OCI-LY1 (cell line): Measurements from ENCODE around the gene DNAH14.

Experiments
- EZH2 ChIP-seq: fragments of 200-600 bp; sonication (generic), shearing (Covaris generic); IDR thresholded peaks from 2 replicates; pipeline ENCODE4 v1.8.0; 2017; ENCODE audit warnings: borderline replicate concordance, mixed run types, mild to moderate bottlenecking, antibody characterized with exemption, low read length, moderate library complexity, mixed read lengths
- TF ChIP-seq, protein P1 (sequence below): fragments of 200-600 bp; sonication (generic), shearing (Covaris generic); IDR thresholded peaks from 2 replicates; pipeline ENCODE4 v1.5.1; 2017; ENCODE audit warnings: mild to moderate bottlenecking, antibody characterized with exemption, low read length, moderate library complexity, mixed read lengths

DNA sequence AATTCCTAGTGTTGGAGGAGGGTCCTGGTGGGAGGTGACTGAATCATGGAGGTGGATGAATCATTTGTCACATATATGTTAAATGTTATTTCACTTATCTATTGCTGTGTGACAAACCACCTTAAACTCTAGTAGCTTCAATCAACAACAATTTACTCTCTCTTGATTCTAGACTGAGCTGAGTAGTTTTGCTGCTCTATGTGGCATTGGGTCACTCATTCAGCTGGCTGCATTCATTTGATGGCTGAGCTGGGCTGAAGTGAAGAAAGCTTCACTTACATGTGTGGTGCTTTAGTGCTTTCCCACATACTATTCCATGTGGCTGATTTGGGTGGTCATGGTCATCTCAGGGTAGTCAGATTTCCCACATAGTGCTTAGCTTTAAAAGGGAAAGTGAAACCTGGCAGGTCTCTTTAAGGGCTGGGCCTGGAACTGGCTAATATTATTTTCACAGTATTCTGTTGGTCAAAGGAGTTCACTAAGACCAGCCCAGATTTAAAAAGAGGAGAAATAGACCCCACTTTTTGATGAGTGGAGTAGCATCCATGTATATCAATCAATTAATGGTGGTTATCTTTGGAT, 10.5 kb downstream of the DNAH14 start:
- TF ChIP-seq, protein P1, sequence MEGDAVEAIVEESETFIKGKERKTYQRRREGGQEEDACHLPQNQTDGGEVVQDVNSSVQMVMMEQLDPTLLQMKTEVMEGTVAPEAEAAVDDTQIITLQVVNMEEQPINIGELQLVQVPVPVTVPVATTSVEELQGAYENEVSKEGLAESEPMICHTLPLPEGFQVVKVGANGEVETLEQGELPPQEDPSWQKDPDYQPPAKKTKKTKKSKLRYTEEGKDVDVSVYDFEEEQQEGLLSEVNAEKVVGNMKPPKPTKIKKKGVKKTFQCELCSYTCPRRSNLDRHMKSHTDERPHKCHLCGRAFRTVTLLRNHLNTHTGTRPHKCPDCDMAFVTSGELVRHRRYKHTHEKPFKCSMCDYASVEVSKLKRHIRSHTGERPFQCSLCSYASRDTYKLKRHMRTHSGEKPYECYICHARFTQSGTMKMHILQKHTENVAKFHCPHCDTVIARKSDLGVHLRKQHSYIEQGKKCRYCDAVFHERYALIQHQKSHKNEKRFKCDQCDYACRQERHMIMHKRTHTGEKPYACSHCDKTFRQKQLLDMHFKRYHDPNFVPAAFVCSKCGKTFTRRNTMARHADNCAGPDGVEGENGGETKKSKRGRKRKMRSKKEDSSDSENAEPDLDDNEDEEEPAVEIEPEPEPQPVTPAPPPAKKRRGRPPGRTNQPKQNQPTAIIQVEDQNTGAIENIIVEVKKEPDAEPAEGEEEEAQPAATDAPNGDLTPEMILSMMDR: no peak
- no peak for TF ChIP-seq EZH2
